ENCODE data around the gene PPP1R9A. TPM values are rescaled to one million over a fixed set of nuclear protein-coding genes. Genes with fewer than 3 reads are reported as not detected.

The PPP1R9A gene
- polyA plus RNA-seq, 1 experiment = 0.02 TPM

DNA sequence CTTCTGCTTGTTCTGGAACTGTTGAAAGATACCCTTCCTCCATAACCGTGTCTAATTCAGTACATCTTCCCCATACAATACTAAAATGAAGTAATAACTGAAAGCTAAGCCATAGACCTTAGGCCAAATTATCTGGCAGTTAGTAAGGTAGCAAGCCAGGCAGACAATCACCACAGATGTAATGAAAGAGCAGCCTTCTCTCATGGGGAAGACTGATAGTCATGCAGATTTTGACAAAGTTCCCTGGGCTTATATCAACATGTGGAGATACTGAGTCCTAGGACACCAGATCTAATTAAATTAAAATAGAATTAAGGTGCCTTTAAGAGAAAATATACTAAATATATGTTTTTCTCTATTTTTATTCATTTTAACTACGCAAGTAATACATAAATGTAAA lies 355.5 kb downstream of the PPP1R9A start:
- TF ChIP-seq, protein P1, sequence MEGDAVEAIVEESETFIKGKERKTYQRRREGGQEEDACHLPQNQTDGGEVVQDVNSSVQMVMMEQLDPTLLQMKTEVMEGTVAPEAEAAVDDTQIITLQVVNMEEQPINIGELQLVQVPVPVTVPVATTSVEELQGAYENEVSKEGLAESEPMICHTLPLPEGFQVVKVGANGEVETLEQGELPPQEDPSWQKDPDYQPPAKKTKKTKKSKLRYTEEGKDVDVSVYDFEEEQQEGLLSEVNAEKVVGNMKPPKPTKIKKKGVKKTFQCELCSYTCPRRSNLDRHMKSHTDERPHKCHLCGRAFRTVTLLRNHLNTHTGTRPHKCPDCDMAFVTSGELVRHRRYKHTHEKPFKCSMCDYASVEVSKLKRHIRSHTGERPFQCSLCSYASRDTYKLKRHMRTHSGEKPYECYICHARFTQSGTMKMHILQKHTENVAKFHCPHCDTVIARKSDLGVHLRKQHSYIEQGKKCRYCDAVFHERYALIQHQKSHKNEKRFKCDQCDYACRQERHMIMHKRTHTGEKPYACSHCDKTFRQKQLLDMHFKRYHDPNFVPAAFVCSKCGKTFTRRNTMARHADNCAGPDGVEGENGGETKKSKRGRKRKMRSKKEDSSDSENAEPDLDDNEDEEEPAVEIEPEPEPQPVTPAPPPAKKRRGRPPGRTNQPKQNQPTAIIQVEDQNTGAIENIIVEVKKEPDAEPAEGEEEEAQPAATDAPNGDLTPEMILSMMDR (IDR thresholded peaks at IDR 0.05; ENCODE audit: low read depth, low read length) = no peak
- ChIA-PET CTCF (interaction anchor here (0.6 kb wide), 1 partner anchor 70 kb away, joined by 8 read pairs; no protein-coding TSS in a partner anchor), POLR2A (no interaction called here)

GRCh38 chr7:95263785-95264362 lies 356.5 kb downstream of the PPP1R9A start:
- Histone ChIP-seq H3K27ac (ENCODE audit: low read depth, low read length) (no peak overlapping the region), H3K9me3 (ENCODE audit: control insufficient read depth, insufficient read depth, low read length) (no peaks in the 10 kb centered on the region), H3K4me3 (ENCODE audit: low read depth, low read length) (no peak overlapping the region), H3K27me3 (ENCODE audit: control insufficient read depth, insufficient read depth, low read length) (no peaks in the 10 kb centered on the region)
- CTCF ChIA-PET = no interaction called here
- DNase-seq (ENCODE audit: low read depth, low spot score) = no peak
- POLR2A ChIA-PET = no interaction called here
- TF ChIP-seq, protein P1 (IDR thresholded peaks at IDR 0.05; ENCODE audit: low read depth, low read length) = no peak

More for the DNA sequence above, 355.5 kb downstream of the PPP1R9A start:
- H3K4me3 ChIP-seq (ENCODE audit: low read depth, low read length) = no peak overlapping the region
- no peak overlapping the region for H3K27ac ChIP-seq (ENCODE audit: low read depth, low read length)
- no peak for DNase-seq (ENCODE audit: low read depth, low spot score)
- no peaks in the 10 kb centered on the region for H3K27me3 ChIP-seq (ENCODE audit: control insufficient read depth, insufficient read depth, low read length)
- H3K9me3 ChIP-seq (ENCODE audit: control insufficient read depth, insufficient read depth, low read length) = no peaks in the 10 kb centered on the region

GRCh38 chr7:95264363-95264891 lies 357.0 kb downstream of the PPP1R9A start:
- CTCF ChIA-PET = interaction anchor here (2.6 kb wide), 1 partner anchor 213 kb away, joined by 9 read pairs; no protein-coding TSS in a partner anchor
- DNase-seq (ENCODE audit: low read depth, low spot score) = no peak
- no peak overlapping the region for H3K4me3 ChIP-seq (ENCODE audit: low read depth, low read length)
- POLR2A ChIA-PET = no interaction called here
- H3K9me3 ChIP-seq (ENCODE audit: control insufficient read depth, insufficient read depth, low read length) = no peaks in the 10 kb centered on the region
- TF ChIP-seq, protein P1 (IDR thresholded peaks at IDR 0.05; ENCODE audit: low read depth, low read length) = no peak
- H3K27ac ChIP-seq (ENCODE audit: low read depth, low read length) = no peak overlapping the region
- H3K27me3 ChIP-seq (ENCODE audit: control insufficient read depth, insufficient read depth, low read length) = no peaks in the 10 kb centered on the region

DNA sequence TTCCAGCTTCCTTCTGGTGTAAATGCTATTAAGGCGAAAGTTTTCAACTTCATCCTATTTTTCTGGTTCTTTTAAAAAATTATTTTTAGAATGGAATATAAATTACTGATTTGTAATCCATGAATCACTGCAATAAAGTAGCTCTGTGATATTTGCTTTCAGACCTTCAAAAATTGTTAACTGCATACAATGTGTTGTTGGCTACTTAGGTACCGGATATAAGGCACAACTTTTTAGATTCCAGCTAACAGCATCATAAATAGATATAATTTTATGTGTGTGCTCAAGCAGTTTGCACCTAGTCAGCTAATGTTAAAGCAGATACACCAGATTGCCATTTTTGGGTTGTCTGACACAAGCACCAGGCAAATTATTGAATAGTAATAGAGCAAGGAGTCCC lies 358.2 kb downstream of the PPP1R9A start:
- no peaks in the 10 kb centered on the region for H3K27me3 ChIP-seq (ENCODE audit: control insufficient read depth, insufficient read depth, low read length)
- no peak overlapping the region for H3K27ac ChIP-seq (ENCODE audit: low read depth, low read length)
- CTCF ChIA-PET = interaction anchor here (0.6 to 2.6 kb wide), 2 partner anchors 212 to 425 kb away, joined by 3 to 9 read pairs; no protein-coding TSS in a partner anchor
- POLR2A ChIA-PET = interaction anchor here (0.6 kb wide), 1 partner anchor 148 kb away, joined by 3 read pairs; no protein-coding TSS in a partner anchor
- DNase-seq (ENCODE audit: low read depth, low spot score) = no peak
- H3K4me3 ChIP-seq (ENCODE audit: low read depth, low read length) = no peak overlapping the region
- TF ChIP-seq, protein P1 (IDR thresholded peaks at IDR 0.05; ENCODE audit: low read depth, low read length) = no peak
- no peaks in the 10 kb centered on the region for H3K9me3 ChIP-seq (ENCODE audit: control insufficient read depth, insufficient read depth, low read length)

GRCh38 chr7:95267754-95268153 lies 360.4 kb downstream of the PPP1R9A start:
- TF ChIP-seq, protein P1 (IDR thresholded peaks at IDR 0.05; ENCODE audit: low read depth, low read length) = no peak
- no peak for DNase-seq (ENCODE audit: low read depth, low spot score)
- H3K9me3 ChIP-seq (ENCODE audit: control insufficient read depth, insufficient read depth, low read length) = no peaks in the 10 kb centered on the region
- CTCF ChIA-PET = interaction anchor here (1.6 kb wide), 1 partner anchor 13 kb away, joined by 3 read pairs; no protein-coding TSS in a partner anchor
- no peak overlapping the region for H3K27ac ChIP-seq (ENCODE audit: low read depth, low read length)
- H3K4me3 ChIP-seq (ENCODE audit: low read depth, low read length) = no peak overlapping the region
- H3K27me3 ChIP-seq (ENCODE audit: control insufficient read depth, insufficient read depth, low read length) = no peaks in the 10 kb centered on the region
- POLR2A ChIA-PET = no interaction called here

Measured in AG04450 (cell line).